Natural killer cell (primary cell): ENCODE data around the gene CENPM. TPM values are rescaled to one million over a fixed set of nuclear protein-coding genes. Genes with fewer than 3 reads are reported as not detected.

Source experiments
- ATAC-seq, 3 donors: fragments of 150-1000 bp in 2 of 3; fragments of 200-7000 bp in 1 of 3; cut with Tn5 transposase; 1 replicate in 1 of 3; 2 replicates in 2 of 3; pipeline ENCODE4 v1.10.0; 2021; ENCODE audit warnings: mild to moderate bottlenecking in 2 of 3, moderate library complexity in 2 of 3
- DNase-seq, 2 donors: peaks; one replicate each; pipeline versions ENCODE4 v3.0.0 to v3.0.0-alpha.2; 2013 to 2021; ENCODE audit warnings: mixed read lengths in 1 of 2
- H3K27ac ChIP-seq: one replicate; pipeline ENCODE4 v1.5.1; 2013; ENCODE audit warnings: mild to moderate bottlenecking, low read length
- H3K27me3 ChIP-seq: one replicate; pipeline ENCODE4 v1.6.1; 2013; ENCODE audit warnings: low read length; ENCODE audit not compliant: control insufficient read depth, insufficient read depth
- H3K36me3 ChIP-seq: one replicate; pipeline ENCODE4 v1.6.1; 2013; ENCODE audit warnings: low read length; ENCODE audit not compliant: control insufficient read depth, insufficient read depth
- H3K4me1 ChIP-seq: one replicate; pipeline ENCODE4 v1.6.1; 2013; ENCODE audit warnings: low read length; ENCODE audit not compliant: control insufficient read depth, insufficient read depth
- H3K4me3 ChIP-seq: one replicate; pipeline ENCODE4 v1.5.1; 2013; ENCODE audit warnings: low read length
- H3K9me3 ChIP-seq: one replicate; pipeline ENCODE4 v1.6.1; 2013; ENCODE audit warnings: low read length; ENCODE audit not compliant: control insufficient read depth, insufficient read depth
- H3K27ac Mint-ChIP-seq, 2 donors: one replicate each; pipeline ENCODE4 v1.8.0; 2022; ENCODE audit warnings: mild to moderate bottlenecking in 2 of 2, mixed read lengths in 2 of 2, moderate library complexity in 1 of 2
- H3K27me3 Mint-ChIP-seq, 2 donors: one replicate each; pipeline ENCODE4 v1.8.0; 2022; ENCODE audit warnings: low read depth in 2 of 2, mixed read lengths in 2 of 2
- H3K36me3 Mint-ChIP-seq: one replicate; pipeline ENCODE4 v1.8.0; 2022; ENCODE audit warnings: mixed read lengths
- H3K4me1 Mint-ChIP-seq, 2 donors: one replicate each; pipeline ENCODE4 v1.8.0; 2022; ENCODE audit warnings: mixed read lengths in 2 of 2
- H3K4me3 Mint-ChIP-seq: one replicate; pipeline ENCODE4 v1.8.0; 2022; ENCODE audit warnings: mild to moderate bottlenecking, moderate library complexity, mixed read lengths
- H3K9me3 Mint-ChIP-seq, 2 donors: one replicate each; pipeline ENCODE4 v1.8.0; 2022; ENCODE audit warnings: mixed read lengths in 2 of 2
- CTCF ChIP-seq: fragments of 200-600 bp; IDR thresholded peaks from one replicate; pipeline ENCODE4 v1.8.0; 2022; ENCODE audit warnings: antibody characterized with exemption
- WGBS: methylation state at CpG from one replicate; pipeline ENCODE4 v1.1.7; 2013; ENCODE audit warnings: missing lambda C conversion rate; ENCODE audit not compliant: insufficient coverage; 5-methylcytosine and 5-hydroxymethylcytosine counted together
- intact Hi-C: fragments of 100-400 bp; cut with micrococcal nuclease; formaldehyde crosslinking; loops from one replicate; pipeline ENCODE4 v1.14.2; 2022
- total RNA-seq, 4 donors: library from RNA; stranded (reverse); fragments of 120-200 nt in 1 of 4; gene quantifications; one replicate each; pipeline versions ENCODE4 v1.2.3 to v1.2.4, GENCODE V29; 2013 to 2022

CENPM gene
- total RNA-seq, 3 donors from 2014 or later (not counting 1 experiment from before 2014, with no cell fraction given): 4.2 to 7.1 (median 6.1) TPM

DNA sequence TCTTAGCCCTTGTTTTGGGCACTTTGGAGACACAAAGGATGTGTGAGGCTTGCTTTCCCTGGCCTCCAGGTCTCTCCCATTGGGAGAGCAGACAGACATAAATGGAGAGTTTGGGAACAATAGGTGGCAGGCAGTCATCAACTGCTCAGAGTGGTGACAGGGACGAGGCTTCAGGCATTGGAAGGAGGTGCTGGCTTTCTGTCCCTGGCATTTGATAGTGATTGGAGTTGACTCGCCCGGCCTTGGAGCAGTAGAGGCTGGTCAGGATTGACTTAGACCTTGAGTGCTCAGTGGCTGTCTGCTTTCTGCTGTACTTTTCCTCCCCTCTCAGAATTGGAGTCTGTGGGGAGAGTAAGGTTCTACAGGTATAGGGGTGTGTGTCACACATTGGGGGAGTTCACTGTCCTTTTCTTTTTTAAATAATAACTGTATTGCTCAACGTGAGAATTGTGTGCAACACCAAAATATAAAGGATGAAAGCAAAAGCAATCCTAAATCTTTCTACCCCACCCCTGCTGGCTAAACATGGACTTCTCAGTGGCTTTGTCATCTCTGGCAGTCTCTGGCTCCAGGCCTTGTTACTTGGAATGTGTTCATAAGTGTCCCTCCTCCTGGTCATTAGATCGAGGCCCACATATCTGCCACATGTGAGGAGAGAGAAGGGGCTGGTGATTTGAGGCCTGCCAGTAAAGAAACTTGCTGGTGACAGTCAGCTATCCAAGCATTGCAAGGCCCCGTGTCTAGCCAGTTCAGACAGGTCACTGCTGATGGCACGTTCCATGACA lies 53.2 kb downstream of the CENPM start:
- ATAC-seq (no peak), DNase-seq (no peak)
- Histone ChIP-seq H3K27me3 (no peaks in the 10 kb centered on the region), H3K4me1 (no peaks in the 10 kb centered on the region), H3K27ac (no peak overlapping the region), H3K4me3 (no peak overlapping the region), H3K9me3 (no peaks in the 10 kb centered on the region), H3K36me3 (peaks cover 54% of the 10 kb centered on the region)
- Mint-ChIP-seq H3K4me3 (no peak overlapping the region), H3K4me1 (no peaks in the 10 kb centered on the region), H3K27ac (no peak overlapping the region), H3K36me3 (no peaks in the 10 kb centered on the region), H3K27me3 (no peaks in the 10 kb centered on the region), H3K9me3 (no peaks in the 10 kb centered on the region)
- intact Hi-C loops: no loop called here
- WGBS: 94% methylated on average over 7 of the region's 7 CpGs
- TF ChIP-seq CTCF: no peak

DNA sequence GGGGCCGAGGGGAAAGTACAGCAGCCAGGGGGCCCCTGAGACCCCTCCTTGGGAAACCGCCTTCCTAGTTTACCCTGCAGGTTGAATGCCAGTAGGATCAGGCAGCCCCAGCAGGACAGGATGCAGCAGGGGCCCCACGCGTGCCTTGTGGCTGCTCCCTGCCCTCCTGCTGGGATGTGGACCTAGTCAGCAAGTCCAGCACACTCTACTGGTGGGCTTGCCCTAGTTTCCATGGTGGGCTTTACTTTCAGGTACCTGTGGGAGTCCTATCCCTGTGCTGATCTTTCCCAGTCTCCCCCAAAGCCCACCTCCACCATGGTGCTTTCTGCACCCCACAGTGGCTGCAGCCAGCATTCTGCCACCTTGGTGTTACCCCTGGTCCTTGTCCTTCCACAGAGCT lies 54.2 kb downstream of the CENPM start:
- Mint-ChIP-seq H3K27me3 (no peaks in the 10 kb centered on the region), H3K4me1 (no peaks in the 10 kb centered on the region), H3K36me3 (peaks cover 9% of the 10 kb centered on the region), H3K27ac (peak overlapping the region in 1 of 2 donors; percentile 31), H3K9me3 (no peaks in the 10 kb centered on the region), H3K4me3 (no peak overlapping the region)
- 97% methylated on average over 4 of the region's 4 CpGs for WGBS
- intact Hi-C loops: no loop called here
- ATAC-seq (peak in 1 of 3 donors; percentile 12), DNase-seq (no peak)
- no peak overlapping the region for H3K27ac ChIP-seq
- no peaks in the 10 kb centered on the region for H3K4me1 ChIP-seq
- H3K4me3 ChIP-seq: no peak overlapping the region
- no peaks in the 10 kb centered on the region for H3K27me3 ChIP-seq
- no peak for TF ChIP-seq CTCF
- H3K36me3 ChIP-seq: peaks cover 50% of the 10 kb centered on the region
- H3K9me3 ChIP-seq: no peaks in the 10 kb centered on the region

- no peak for TF ChIP-seq CTCF
- H3K9me3 Mint-ChIP-seq: no peaks in the 10 kb centered on the region
- intact Hi-C loops: no loop called here
- no peaks in the 10 kb centered on the region for H3K27me3 Mint-ChIP-seq
- no peak overlapping the region for H3K4me3 Mint-ChIP-seq
- no peaks in the 10 kb centered on the region for H3K9me3 ChIP-seq
- DNase-seq: no peak
- no peaks in the 10 kb centered on the region for H3K4me1 ChIP-seq
- H3K27me3 ChIP-seq: no peaks in the 10 kb centered on the region
- H3K36me3 Mint-ChIP-seq: peaks cover 10% of the 10 kb centered on the region
- 98% methylated on average over 9 of the region's 9 CpGs for WGBS
- no peaks in the 10 kb centered on the region for H3K4me1 Mint-ChIP-seq
- peaks cover 45% of the 10 kb centered on the region for H3K36me3 ChIP-seq
- H3K4me3 ChIP-seq: no peak overlapping the region
- H3K27ac Mint-ChIP-seq: no peak overlapping the region
- no peak overlapping the region for H3K27ac ChIP-seq
- no peak for ATAC-seq
Observed at GRCh38 chr22:41891407-41891806, 55.5 kb downstream of the CENPM start.

Other genes starting within 250 kb of the CENPM start
- gene MEI1, start 247.6 kb downstream of the CENPM start, total RNA-seq: 10 to 100 TPM; 44.7 to 75.6 (median 50.3) TPM
- 10 to 100 TPM; 16.4 to 22.1 (median 16.7) TPM for gene CCDC134, start 146.5 kb downstream of the CENPM start, total RNA-seq
- 100 to 1,000 TPM; 101 to 106 (median 105) TPM for gene SREBF2, start 114.0 kb downstream of the CENPM start, total RNA-seq
- under 1 TPM in 1 of 3 donors, not detected in 2; 0.24 TPM for gene SHISA8, start 32.1 kb downstream of the CENPM start, total RNA-seq
- gene TNFRSF13C, start 20.3 kb downstream of the CENPM start, total RNA-seq: 1 to 10 TPM; 2.4 to 3.2 (median 2.7) TPM
- gene SEPTIN3, start 22.3 kb upstream of the CENPM start, total RNA-seq: under 1 TPM in 1 of 3 donors, not detected in 2; 0.38 TPM
- gene WBP2NL, start 51.6 kb upstream of the CENPM start, total RNA-seq: 1 to 10 TPM; 1.7 to 3.6 (median 3.0) TPM
- 10 to 100 TPM; 12.8 to 15.7 (median 14.2) TPM for gene NAGA, start 123.7 kb upstream of the CENPM start, total RNA-seq
- 1 to 10 TPM; 1.2 to 2.3 (median 1.8) TPM for gene PHETA2, start 127.1 kb upstream of the CENPM start, total RNA-seq
- gene SMDT1, start 132.5 kb upstream of the CENPM start, total RNA-seq: 10 to 100 TPM; 37.7 to 51.0 (median 45.1) TPM
- 10 to 100 TPM; 50.4 to 69.7 (median 63.8) TPM for gene NDUFA6, start 143.6 kb upstream of the CENPM start, total RNA-seq
- gene CYP2D6, start 183.7 kb upstream of the CENPM start, total RNA-seq: 1 to 10 TPM; 3.8 to 5.5 (median 3.9) TPM